Dermis microvascular lymphatic vessel endothelial cell (primary cell): ENCODE results near the gene PCDHB10. TPM values are rescaled to one million over a fixed set of nuclear protein-coding genes. Genes with fewer than 3 reads are reported as not detected.
"Not testable (repeated sequence)": the region's sequence is repeated elsewhere in the genome, so short reads cannot be mapped to it uniquely, and the experiment has no call there.

Experiments used
- DNase-seq, 2 donors: peaks; one replicate each; pipeline versions ENCODE4 v3.0.0 to v3.0.0-alpha.2; 2010; ENCODE audit warnings: low read depth in 2 of 2
- total RNA-seq: library from RNA; depleted of rRNA; stranded (reverse); fragments of >200 nt; gene quantifications from 2 replicates; pipeline ENCODE4 v1.2.1, GENCODE V29; 2014

The PCDHB10 gene
- 0.39 and 1.0 TPM in 2 replicates for total RNA-seq

DNA sequence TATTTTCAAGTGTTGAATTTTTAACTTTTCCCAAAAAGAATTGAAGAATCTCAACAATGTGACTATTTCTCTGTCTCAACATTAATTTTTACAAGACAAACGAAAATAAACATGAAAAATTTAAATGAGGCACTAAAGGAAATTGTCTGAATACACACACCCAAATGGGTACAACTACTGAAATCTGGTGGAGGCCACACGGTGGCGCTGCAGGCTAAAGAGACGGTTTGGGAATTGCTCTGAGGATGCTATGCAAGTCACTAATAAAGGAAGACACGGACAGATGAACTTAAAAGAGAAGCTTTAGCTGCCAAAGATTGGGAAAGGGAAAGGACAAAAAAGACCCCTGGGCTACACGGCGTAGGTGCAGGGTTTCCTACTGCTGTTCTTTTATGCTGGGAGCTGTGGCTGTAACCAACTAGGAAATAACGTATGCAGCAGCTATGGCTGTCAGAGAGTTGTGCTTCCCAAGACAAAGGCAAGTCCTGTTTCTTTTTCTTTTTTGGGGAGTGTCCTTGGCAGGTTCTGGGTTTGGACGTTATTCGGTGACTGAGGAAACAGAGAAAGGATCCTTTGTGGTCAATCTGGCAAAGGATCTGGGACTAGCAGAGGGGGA lies at the start of gene PCDHB10:
PCDHB10 (plus strand) TSS at position 244 of the 616 bp plus-strand sequence; CDS start at position 444, 200 bp downstream.
- DNase-seq, result peak in 1 of 2 donors; percentile 35

DNA sequence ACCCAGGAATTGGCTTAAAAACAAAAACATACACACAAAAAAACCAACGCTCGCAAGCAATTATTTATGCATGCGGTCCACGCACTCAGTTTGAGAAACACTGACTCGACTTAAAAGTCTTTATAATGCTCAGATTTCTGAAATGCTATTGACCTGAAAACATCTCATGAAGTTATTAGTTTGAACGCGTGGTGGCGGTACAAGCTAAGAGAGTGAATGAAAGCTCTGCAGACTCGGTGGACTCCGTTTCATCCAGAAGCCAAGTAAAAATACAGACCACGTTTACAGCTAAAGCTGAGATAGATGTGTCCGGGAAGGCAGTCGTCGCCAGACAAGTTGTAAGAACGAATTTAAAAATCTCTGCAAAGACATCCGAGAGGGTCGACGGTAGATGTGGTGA lies 42.3 kb upstream of the PCDHB10 start, which contains the start of gene PCDHB6:
PCDHB6 (plus strand) TSS at position 246 of the 400 bp plus-strand sequence. CDS start 201 bp downstream, outside the sequence.
- peak; percentile 6 to 35 for DNase-seq

DNA sequence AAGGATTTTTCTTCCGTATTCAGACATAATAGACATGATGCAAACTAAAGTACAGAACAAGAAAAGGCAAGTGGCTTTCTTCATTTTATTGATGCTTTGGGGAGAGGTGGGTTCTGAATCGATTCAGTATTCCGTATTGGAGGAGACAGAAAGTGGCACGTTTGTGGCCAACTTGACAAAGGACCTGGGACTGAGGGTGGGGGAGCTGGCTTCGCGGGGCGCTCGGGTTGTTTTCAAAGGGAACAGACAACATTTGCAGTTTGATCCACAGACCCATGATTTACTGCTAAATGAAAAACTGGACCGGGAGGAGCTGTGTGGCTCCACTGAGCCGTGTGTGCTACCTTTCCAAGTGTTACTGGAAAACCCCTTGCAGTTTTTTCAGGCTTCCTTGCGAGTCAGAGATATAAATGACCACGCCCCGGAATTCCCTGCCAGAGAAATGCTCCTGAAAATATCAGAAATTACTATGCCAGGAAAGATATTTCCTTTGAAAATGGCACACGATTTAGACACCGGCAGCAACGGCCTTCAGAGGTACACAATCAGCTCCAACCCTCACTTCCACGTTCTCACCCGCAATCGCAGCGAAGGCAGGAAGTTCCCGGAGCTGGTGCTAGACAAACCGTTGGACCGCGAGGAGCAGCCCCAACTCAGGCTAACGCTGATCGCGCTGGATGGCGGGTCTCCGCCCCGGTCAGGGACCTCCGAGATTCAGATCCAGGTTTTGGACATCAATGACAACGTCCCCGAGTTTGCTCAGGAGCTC lies 41.7 kb upstream of the PCDHB10 start:
- no peak for DNase-seq

DNA sequence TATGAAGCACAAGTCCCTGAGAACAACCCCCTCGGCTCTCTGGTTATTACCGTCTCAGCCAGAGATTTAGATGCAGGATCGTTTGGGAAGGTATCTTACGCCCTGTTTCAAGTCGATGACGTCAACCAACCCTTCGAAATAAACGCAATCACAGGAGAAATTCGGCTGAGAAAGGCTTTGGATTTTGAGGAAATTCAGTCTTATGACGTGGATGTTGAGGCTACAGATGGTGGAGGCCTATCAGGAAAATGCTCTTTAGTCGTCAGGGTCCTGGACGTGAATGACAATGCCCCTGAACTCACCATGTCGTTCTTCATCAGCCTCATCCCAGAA lies 41.2 kb upstream of the PCDHB10 start:
- no peak for DNase-seq

DNA sequence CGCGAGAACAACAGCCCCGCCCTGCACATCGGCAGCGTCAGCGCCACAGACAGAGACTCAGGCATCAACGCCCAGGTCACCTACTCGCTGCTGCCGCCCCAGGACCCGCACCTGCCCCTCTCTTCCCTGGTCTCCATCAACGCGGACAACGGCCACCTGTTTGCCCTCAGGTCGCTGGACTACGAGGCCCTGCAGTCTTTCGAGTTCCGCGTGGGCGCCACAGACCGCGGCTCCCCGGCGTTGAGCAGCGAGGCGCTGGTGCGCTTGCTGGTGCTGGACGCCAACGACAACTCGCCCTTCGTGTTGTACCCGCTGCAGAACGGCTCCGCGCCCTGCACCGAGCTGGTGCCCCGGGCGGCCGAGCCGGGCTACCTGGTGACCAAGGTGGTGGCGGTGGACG lies 40.5 kb upstream of the PCDHB10 start:
- DNase-seq, result not testable (repeated sequence)

DNA sequence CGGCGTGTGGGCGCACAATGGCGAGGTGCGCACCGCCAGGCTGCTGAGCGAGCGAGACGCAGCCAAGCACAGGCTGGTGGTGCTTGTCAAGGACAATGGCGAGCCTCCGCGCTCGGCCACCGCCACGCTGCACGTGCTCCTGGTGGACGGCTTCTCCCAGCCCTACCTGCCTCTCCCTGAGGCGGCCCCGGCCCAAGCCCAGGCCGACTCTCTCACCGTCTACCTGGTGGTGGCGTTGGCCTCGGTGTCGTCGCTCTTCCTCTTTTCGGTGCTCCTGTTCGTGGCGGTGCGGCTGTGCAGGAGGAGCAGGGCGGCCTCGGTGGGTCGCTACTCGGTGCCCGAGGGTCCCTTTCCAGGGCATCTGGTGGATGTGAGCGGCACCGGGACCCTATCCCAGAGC lies 40.1 kb upstream of the PCDHB10 start:
- DNase-seq, result not testable (repeated sequence)

DNA sequence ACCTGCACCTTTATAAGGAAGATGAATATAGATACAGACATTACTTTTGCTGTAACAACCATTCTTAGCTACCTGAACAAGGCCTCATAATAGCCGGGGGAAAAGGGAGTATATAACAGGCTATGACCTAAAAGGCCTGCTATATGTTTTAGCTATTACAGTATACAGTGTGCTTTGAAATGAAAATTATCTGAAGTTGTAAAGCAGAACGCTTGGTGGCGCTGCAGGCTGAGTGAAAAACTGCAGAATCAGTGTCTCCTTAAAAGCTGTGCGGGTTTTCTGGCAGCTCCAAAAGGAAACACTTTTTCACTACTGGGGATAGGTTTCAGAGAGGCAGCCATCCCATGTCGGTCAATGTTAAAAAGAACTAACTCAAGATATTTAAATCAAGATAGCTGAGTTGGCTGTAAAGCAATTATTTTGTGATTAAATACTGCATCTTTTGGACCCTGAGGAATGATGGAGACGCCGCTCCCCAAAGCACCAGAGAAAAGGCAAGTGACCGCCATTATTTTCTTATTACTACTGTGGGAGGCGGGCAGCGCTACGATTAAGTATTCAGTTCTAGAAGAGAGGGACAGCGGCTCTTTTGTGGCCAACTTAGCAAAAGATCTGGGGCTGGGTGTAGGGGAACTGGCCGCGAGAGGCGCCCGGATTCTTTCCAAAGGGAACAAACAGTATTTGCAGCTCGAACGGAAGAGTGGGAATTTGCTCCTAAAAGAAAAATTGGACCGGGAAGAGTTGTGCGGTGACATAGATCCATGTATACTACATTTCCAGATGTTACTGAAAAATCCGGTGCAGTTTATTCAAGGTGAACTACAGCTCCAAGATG lies 36.4 kb upstream of the PCDHB10 start:
- DNase-seq, result no peak

DNA sequence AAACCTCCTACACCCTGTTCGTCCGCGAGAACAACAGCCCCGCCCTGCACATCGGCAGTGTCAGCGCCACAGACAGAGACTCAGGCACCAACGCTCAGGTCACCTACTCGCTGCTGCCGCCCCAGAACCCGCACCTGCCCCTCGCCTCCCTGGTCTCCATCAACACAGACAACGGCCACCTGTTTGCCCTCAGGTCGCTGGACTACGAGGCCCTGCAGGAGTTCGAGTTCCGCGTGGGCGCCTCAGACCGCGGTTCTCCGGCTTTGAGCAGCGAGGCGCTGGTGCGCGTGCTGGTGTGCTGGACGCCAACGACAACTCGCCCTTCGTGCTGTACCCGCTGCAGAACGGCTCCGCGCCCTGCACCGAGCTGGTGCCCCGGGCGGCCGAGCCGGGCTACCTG lies 34.8 kb upstream of the PCDHB10 start:
- not testable (repeated sequence) for DNase-seq

DNA sequence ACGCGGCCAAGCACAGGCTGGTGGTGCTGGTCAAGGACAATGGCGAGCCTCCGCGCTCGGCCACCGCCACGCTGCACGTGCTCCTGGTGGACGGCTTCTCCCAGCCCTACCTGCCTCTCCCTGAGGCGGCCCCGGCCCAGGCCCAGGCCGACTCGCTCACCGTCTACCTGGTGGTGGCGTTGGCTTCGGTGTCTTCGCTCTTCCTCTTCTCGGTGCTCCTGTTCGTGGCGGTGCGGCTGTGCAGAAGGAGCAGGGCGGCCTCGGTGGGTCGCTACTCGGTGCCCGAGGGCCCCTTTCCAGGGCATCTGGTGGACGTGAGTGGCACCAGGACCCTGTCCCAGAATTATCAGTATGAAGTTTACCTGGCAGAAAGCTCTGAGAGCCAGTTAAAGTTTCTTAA lies 34.3 kb upstream of the PCDHB10 start:
- not testable (repeated sequence) for DNase-seq

DNA sequence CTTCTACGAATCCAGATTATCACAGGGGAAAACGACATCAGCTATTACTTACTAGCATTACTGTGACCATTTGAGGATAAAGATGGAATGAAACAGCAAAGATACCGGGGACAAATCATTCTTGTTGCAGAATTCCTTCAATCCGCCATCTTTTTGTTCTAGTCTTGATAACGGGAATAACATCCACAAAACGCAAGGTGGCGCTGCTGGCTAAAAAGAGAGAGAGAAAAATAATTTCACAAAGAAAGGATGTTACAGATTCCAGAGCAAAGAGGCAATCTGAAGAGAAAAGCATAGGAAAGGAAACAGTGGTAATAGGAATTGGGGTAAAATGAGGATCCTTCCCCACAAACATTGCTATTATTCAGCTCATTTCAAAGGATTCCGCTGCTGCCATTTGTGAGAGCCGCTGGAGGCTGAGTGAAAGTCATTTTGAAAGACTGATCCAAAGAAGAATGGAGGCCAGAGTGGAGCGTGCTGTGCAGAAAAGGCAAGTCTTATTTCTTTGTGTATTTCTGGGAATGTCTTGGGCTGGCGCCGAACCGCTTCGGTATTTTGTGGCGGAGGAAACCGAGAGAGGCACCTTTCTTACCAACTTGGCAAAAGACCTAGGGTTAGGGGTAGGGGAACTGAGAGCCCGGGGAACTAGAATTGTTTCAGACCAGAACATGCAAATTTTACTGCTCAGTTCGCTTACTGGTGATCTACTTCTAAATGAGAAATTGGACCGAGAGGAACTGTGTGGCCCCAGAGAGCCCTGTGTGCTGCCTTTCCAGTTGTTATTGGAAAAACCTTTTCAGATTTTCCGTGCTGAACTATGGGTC lies 19.6 kb upstream of the PCDHB10 start, which contains the start of gene PCDHB7:
PCDHB7 (plus strand) TSS at position 264 of the 824 bp plus-strand sequence; CDS start at position 456, 192 bp downstream.
- DNase-seq, result peak in 1 of 2 donors; percentile 35

DNA sequence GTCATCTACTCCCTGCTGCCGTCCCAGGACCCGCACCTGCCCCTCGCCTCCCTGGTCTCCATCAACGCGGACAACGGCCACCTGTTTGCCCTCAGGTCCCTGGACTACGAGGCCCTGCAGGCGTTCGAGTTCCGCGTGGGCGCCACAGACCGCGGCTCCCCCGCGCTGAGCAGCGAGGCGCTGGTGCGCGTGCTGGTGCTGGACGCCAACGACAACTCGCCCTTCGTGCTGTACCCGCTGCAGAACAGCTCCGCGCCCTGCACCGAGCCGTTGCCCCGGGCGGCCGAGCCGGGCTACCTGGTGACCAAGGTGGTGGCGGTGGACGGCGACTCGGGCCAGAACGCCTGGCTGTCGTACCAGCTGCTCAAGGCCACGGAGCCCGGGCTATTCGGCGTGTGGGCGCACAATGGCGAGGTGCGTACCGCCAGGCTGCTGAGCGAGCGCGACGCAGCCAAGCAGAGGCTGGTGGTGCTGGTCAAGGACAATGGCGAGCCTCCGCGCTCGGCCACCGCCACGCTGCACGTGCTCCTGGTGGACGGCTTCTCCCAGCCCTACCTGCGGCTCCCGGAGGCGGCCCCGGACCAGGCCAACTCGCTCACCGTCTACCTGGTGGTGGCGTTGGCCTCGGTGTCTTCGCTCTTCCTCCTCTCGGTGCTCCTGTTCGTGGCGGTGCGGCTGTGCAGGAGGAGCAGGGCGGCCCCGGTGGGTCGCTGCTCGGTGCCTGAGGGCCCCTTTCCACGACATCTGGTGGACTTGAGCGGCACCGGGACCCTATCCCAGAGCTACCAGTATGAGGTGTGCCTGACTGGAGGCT lies 17.7 kb upstream of the PCDHB10 start:
- DNase-seq, result not testable (repeated sequence)

DNA sequence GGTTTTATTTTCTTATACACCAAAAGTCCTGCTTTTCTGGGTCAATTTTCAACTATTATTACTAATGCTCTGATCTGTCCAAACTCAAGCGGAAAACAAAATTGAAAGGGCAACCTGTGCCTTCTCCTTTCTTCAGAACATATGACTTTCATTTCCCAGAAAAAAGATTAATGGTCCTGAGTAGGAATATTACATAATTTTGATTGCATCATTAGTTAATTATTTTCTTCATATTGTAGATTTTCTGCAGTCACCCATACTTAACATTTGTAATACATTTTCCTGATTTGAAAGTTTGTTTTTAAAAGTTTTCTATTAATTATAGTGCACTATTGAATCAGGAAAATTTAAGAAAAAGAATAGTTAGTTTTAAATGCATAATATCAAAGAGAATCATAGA lies 16.2 kb upstream of the PCDHB10 start:
- DNase-seq, result no peak

DNA sequence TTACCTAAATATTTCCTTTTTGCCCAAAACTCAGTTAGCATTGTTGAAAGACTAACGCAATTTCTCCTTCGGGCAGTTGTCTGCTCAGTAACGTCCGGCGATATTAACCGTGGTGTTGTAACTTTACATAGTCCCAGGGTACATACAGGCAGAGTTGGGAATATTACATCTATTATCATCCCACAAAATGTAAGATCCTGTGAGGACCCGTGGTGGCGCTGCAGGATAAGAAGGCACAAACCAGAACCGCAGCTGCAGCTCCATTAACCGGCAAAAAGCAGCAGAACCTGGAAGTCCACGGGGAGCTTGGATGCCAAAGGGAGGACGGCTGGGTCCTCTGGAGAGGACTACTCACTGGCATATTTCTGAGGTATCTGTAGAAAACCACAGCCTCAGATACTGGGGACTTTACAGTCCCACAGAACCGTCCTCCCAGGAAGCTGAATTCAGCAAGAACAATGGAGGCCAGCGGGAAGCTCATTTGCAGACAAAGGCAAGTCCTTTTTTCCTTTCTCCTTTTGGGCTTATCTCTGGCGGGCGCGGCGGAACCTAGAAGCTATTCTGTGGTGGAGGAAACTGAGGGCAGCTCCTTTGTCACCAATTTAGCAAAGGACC lies 14.5 kb upstream of the PCDHB10 start, which contains the start of gene PCDHB8:
PCDHB8 (plus strand) TSS at position 214 of the 615 bp plus-strand sequence; CDS start at position 459, 245 bp downstream.
- not testable (repeated sequence) for DNase-seq

DNA sequence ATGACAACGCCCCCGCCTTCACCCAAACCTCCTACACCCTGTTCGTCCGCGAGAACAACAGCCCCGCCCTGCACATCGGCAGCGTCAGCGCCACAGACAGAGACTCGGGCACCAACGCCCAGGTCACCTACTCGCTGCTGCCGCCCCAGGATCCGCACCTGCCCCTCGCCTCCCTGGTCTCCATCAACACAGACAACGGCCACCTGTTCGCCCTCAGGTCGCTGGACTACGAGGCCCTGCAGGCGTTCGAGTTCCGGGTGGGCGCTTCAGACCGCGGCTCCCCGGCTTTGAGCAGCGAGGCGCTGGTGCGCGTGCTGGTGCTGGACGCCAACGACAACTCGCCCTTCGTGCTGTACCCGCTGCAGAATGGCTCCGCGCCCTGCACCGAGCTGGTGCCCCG lies 12.8 kb upstream of the PCDHB10 start:
- DNase-seq, result not testable (repeated sequence)

DNA sequence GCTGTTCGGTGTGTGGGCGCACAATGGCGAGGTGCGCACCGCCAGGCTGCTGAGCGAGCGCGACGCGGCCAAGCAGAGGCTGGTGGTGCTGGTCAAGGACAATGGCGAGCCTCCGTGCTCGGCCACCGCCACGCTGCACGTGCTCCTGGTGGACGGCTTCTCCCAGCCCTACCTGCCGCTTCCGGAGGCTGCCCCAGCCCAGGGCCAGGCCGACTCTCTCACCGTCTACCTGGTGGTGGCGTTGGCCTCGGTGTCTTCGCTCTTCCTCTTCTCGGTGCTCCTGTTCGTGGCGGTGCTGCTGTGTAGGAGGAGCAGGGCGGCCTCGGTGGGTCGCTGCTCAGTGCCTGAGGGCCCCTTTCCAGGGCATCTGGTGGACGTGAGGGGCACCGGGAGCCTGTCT lies 12.3 kb upstream of the PCDHB10 start:
- not testable (repeated sequence) for DNase-seq

DNA sequence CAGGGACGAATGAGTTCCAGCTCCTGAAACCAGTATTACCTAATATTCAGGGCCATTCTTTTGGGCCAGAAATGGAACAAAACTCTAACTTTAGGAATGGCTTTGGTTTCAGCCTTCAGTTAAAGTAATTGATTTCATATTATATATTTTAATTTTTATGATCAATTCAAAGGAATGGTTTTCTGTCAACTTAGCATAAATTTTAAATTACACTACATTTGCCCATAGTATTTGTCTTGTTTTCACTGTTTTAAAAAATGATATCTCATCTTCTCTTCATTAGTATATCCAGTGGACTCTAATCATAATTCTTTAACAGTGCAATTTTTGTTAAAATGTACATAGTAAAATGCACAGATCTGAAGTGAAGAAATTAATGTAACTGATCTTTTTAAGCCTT lies 11.8 kb upstream of the PCDHB10 start:
- no peak for DNase-seq

DNA sequence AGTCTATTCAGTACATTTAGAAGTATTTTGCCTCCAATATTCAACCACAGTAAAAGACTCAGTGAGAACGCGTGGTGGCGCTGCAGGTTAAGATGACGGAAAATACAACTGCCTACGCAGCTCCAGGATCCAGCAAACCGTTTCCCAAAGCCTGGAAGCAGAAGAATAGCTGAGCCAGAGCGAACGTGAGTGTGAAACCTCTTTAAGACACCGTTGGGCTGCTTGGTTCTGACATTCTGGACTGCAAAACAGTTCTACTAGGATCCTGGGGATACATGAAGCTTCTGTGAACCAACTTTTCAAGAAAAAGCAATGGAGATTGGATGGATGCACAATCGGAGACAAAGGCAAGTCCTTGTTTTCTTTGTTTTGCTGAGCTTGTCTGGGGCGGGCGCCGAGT lies 9.9 kb upstream of the PCDHB10 start, which contains the start of gene PCDHB16:
PCDHB16 (plus strand) TSS at position 140 of the 400 bp plus-strand sequence; CDS start at position 313, 173 bp downstream.
- DNase-seq, result peak; percentile 14 to 24

DNA sequence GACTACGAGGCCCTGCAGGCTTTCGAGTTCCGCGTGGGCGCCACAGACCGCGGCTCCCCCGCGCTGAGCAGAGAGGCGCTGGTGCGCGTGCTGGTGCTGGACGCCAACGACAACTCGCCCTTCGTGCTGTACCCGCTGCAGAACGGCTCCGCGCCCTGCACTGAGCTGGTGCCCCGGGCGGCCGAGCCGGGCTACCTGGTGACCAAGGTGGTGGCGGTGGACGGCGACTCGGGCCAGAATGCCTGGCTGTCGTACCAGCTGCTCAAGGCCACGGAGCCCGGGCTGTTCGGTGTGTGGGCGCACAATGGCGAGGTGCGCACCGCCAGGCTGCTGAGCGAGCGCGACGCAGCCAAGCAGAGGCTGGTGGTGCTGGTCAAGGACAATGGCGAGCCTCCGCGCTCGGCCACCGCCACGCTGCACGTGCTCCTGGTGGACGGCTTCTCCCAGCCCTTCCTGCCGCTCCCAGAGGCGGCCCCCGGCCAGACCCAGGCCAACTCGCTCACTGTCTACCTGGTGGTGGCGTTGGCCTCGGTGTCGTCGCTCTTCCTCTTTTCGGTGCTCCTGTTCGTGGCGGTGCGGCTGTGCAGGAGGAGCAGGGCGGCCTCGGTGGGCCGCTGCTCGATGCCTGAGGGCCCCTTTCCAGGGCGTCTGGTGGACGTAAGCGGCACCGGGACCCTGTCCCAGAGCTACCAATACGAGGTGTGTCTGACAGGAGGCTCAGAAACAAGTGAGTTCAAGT lies 7.9 kb upstream of the PCDHB10 start:
- not testable (repeated sequence) for DNase-seq
